GM13977 (cell line): Measurements from ENCODE around the gene DBNDD1.
"Not testable (repeated sequence)": the region's sequence is repeated elsewhere in the genome, so short reads cannot be mapped to it uniquely, and the experiment has no call there.

ENCODE experiments used
- DNase-seq: peaks from one replicate; pipeline ENCODE4 v3.0.0; 2012; ENCODE audit warnings: low spot score
- in situ Hi-C: fragments of 300-500 bp; cut with MboI; formaldehyde crosslinking; loops from one replicate; pipeline ENCODE4 v1.12.0; 2022; ENCODE audit warnings: low sequenced_read_pairs, low pct_unique_long_range_greater_than_20kb, mixed read lengths, inconsistent platforms; ENCODE audit not compliant: unreplicated experiment
- TF ChIP-seq, protein P1 (sequence below): IDR thresholded peaks from 2 replicates; pipeline ENCODE4 v1.5.1; 2012; ENCODE audit warnings: mild to moderate bottlenecking, control low read depth; ENCODE audit not compliant: insufficient read depth; ENCODE audit errors: extremely low read depth, missing control alignments

The DBNDD1 gene, protein sequence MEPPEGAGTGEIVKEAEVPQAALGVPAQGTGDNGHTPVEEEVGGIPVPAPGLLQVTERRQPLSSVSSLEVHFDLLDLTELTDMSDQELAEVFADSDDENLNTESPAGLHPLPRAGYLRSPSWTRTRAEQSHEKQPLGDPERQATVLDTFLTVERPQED

DNA sequence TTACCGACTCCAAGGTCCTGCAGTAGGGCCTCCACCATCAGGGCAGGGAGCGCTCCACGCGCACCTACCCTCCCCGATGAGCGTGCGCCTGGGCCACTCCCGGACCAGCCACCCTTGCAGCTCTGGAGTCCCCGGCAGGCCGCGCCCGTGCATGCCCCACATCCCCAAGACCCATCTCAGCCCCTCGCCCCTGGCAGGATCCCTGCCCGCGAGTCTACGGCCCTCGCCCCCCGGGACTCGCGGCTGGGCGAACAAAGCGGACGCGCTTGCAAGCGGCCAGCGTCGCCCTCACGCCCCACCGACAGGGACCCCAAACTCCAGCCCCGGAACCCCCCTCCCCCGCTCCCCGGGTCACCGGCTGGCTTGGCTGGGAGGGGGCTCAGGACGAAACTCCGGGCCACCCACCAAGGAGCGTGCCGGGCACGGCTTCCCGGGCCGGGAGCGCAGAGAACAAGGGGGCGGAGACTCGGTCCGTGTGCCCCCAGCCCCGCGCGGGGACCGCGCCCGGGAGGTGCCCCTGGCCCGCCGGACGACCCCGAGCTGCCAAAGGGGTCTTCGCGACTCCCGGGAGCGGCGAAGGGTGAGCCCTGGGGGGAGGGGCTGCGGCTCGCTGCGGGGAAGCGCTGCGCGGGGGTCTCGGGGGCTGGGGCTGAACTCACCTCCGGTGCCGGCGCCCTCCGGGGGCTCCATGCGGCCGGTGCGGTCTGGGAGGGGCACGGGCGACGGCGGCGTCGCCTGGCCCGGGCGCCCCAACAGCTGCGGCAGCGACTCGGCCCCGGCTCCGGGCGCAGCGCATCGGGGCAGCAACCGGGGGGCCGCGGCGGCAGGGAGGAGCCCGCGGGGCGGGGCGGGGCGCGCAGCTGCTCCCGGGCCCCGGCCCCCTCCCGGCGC lies at the start of gene DBNDD1:
Gene DBNDD1 (minus strand): TSS at position 805 of the 891 bp plus-strand sequence. CDS start 115 bp downstream, at position 690.
- DNase-seq = no peak
- in situ Hi-C loops = no loop called here
- TF ChIP-seq, protein P1, sequence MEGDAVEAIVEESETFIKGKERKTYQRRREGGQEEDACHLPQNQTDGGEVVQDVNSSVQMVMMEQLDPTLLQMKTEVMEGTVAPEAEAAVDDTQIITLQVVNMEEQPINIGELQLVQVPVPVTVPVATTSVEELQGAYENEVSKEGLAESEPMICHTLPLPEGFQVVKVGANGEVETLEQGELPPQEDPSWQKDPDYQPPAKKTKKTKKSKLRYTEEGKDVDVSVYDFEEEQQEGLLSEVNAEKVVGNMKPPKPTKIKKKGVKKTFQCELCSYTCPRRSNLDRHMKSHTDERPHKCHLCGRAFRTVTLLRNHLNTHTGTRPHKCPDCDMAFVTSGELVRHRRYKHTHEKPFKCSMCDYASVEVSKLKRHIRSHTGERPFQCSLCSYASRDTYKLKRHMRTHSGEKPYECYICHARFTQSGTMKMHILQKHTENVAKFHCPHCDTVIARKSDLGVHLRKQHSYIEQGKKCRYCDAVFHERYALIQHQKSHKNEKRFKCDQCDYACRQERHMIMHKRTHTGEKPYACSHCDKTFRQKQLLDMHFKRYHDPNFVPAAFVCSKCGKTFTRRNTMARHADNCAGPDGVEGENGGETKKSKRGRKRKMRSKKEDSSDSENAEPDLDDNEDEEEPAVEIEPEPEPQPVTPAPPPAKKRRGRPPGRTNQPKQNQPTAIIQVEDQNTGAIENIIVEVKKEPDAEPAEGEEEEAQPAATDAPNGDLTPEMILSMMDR = no peak

DNA sequence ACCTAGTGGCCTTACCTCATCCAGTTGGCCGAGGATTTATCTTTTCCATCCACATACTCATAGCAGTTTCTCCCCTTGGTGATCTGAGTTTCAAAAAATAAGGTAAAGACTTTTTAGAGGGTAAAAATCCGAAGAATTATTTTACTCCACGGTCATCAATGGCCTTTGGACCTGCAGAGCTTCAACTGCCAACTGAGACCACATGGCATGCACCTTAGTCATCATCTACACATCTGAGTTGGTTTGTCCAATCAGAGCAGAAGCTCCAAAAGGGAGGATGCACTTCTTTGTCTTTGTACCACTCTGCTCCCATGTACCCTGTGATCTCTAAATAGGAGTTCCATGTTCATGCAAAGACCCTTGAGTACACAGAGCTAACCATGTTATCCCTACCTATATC lies 42.2 kb upstream of the DBNDD1 start:
- in situ Hi-C loops = no loop called here
- no peak for DNase-seq
- TF ChIP-seq, protein P1 = no peak

DNA sequence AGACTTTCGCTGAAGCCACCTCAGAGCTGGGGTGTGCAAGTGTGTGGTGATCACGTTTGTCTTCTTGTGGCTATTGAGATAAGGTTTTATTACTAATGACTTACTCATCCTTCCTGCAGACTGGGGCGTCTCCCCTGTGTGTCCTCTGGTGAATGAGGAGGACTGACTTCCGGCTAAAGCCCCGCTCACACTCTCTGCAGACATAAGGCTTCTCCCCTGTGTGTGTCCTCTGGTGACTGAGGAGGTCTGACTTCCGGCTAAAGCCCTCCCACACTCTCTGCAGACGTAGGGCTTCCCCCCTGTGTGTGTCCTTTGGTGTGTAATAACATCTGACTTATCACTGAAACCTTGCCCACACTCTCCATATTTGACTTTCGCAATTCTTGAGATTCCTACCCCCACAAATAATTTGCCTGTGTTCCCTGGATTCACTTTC lies 38.5 kb upstream of the DBNDD1 start:
- TF ChIP-seq, protein P1 = no peak
- DNase-seq = peak; percentile 34
- in situ Hi-C loops = no loop called here

DNA sequence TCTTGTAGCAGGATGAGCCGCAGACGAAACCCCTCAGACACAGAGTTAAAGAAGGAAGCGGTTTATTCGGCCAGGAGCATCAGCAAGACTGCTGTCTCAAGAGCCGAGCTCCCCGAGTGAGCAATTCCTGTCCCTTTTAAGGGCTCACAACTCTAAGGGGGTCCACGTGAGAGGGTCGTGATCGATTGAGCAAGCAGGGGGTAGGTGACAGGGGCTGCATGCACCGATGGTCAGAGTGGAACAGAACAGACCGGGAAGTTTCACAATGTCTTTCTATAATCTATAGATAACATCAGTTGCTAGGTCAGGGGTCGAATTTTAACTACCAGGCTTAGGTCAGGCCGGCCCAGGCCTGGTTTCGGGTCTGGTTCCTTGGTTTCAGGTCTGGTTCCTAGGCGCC lies 37.3 kb upstream of the DBNDD1 start:
- DNase-seq, in situ Hi-C loops: not testable (repeated sequence)

DNA sequence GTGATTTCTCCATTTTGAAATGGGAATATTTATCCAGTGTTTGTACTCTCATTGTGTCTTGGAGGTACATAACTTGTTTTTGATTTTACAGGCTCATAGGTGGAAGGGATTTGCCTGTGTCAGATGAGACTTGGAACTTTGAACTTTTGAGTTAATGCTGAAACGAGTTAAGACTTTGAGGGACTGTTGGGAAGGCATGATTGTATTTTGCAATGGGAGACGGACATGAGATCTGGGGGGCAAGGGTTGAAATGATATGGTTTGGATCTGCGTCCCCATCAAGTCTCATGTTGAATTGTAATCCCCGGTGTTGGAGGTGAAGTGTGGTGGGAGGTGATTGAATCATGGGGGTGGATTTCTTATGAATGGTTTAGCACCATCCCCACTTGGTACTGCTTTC lies 36.1 kb upstream of the DBNDD1 start:
- no peak for DNase-seq
- in situ Hi-C loops = no loop called here
- TF ChIP-seq, protein P1 = no peak

DNA sequence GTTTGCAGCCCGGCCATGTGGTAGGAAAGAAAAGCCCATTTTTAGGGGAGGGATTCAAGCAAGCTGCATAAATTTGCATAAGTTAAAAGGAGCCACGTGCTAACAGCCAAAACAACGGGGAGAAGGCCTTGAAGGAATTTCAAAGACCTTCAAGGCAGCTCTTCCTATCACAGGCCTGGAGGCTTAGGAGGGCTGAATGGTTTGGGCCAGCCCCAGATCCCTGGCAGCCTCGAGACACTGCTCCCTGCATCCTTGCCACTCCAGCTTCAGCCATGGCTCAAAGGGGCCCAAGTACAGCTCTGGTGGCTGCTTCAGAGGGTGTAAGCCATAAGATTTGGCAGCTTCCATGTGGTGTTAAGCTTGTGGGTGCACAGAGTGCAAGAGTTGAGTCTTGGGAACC lies 35.3 kb upstream of the DBNDD1 start:
- TF ChIP-seq, protein P1 = no peak
- DNase-seq = no peak
- in situ Hi-C loops = no loop called here

DNA sequence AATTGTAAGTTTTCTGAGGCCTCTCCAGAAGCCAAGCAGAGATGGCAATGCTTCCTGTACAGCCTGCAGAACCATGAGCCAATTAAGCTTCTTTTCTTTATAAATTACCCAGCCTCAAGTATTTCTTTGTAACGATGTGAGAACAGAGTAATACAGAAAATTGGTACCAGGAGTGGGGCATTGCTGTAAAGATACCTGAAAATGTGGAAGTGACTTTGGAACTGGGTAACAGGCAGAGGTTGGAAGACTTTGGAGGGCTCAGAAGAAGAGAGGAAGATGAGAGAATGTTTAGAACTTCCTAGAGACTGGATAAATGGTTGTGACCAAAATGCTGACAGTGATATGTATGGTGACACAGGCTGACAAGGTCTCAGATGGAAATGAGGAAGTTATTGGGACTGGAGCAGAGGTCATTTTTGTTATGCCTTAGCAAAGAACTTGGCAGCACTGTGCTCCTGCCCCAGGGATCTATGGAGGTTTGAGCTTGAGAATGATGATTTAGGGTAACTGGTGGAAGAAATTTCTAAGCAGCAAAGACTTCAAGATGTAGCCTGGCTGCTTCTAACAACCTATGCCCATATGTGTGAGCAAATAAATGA lies 34.7 kb upstream of the DBNDD1 start:
- TF ChIP-seq, protein P1 = no peak
- in situ Hi-C loops = no loop called here
- DNase-seq = no peak
